Cardiac fibroblast (primary cell): ENCODE results near the gene RAD51AP2.
"Not testable (repeated sequence)": the region's sequence is repeated elsewhere in the genome, so short reads cannot be mapped to it uniquely, and the experiment has no call there.

Experiments used
- DNase-seq, 2 donors: peaks; one replicate each; pipeline versions ENCODE4 v3.0.0 to v3.0.0-alpha.2; 2010; ENCODE audit warnings: low read depth in 2 of 2
- H3K4me3 ChIP-seq, 2 donors: replicated peaks in 1 of 2; 1 replicate in 1 of 2; 2 replicates in 1 of 2; pipeline ENCODE4 v1.5.1; 2011; ENCODE audit warnings: low read depth in 2 of 2, low read length in 2 of 2, mild to moderate bottlenecking in 2 of 2, moderate library complexity in 1 of 2
- TF ChIP-seq, protein P1 (sequence below): IDR thresholded peaks from one replicate; pipeline ENCODE4 v1.5.1; 2011; ENCODE audit warnings: low read depth, mild to moderate bottlenecking, low read length, inconsistent platforms

The RAD51AP2 gene

DNA sequence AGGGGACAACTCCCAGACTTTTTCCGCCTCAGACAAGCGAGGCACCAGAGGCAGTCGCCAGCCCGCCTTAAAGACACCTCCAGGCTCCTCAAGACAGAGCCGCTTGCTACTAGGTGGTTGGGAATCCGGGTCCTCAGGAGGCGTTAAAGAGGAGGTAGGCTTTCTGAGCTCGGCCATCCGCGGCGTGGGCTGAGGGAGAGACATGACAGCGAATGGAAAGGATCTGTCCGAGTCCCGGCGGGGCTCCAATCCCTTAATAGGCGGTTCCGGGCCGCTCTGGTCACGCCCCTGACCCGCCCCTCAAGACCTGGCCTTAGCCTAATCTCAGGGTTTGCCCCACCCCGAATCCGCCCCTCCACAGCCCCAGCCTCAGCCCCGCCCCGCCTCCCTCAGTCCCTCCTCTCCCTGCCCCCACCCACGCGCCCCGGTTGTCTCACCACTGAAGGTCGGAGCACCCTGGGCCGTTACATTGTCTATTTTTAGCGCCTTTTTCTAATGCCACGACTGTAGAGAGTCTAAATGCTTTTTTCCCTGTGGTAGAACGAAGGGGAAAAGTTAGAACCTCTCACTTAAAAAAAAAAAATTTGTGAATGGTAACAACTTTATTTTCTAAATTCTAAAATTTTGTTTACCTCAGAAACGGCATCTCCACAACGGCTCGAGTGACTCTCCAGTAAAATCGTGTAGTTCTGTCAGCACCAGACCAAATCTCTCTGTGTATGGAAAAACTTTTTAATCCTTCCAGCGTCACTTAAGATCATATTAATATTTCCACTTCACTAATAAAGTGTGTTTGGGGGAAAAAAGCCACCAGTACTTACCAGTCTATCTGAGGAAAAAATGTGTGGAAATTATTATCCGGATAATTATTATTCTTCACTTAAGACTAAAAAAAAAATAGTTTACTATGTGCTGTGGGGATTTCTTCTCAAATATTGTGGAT lies at the start of gene RAD51AP2:
Gene RAD51AP2 (minus strand): TSS at position 229 of the 943 bp plus-strand sequence. CDS start 25 bp downstream, at position 204.
- DNase-seq = peak; percentile 74 to 85
- peak within 1 kb of the TSS; percentile 43 to 50 for H3K4me3 ChIP-seq
- TF ChIP-seq, protein P1, sequence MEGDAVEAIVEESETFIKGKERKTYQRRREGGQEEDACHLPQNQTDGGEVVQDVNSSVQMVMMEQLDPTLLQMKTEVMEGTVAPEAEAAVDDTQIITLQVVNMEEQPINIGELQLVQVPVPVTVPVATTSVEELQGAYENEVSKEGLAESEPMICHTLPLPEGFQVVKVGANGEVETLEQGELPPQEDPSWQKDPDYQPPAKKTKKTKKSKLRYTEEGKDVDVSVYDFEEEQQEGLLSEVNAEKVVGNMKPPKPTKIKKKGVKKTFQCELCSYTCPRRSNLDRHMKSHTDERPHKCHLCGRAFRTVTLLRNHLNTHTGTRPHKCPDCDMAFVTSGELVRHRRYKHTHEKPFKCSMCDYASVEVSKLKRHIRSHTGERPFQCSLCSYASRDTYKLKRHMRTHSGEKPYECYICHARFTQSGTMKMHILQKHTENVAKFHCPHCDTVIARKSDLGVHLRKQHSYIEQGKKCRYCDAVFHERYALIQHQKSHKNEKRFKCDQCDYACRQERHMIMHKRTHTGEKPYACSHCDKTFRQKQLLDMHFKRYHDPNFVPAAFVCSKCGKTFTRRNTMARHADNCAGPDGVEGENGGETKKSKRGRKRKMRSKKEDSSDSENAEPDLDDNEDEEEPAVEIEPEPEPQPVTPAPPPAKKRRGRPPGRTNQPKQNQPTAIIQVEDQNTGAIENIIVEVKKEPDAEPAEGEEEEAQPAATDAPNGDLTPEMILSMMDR = no peak

DNA sequence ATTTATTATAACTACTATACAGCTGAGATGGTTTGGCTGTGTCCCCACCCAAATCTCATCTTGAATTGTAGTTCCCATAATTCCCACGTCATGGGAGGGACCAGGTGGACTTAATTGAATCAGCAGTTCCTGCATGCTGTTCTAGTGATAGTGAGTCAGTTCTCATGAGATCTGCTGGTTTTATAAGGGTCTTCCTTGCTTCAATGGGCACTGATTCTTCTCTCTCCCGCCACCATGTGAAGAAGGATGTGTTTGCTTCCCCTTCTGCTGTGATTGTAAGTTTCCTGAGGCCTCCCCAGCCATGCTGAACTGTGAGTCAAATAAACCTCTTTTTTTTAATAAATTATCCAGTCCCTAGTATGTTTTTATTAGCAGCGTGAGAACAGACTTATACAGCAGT lies 47.5 kb upstream of the RAD51AP2 start:
- not testable (repeated sequence) for H3K4me3 ChIP-seq, DNase-seq

DNA sequence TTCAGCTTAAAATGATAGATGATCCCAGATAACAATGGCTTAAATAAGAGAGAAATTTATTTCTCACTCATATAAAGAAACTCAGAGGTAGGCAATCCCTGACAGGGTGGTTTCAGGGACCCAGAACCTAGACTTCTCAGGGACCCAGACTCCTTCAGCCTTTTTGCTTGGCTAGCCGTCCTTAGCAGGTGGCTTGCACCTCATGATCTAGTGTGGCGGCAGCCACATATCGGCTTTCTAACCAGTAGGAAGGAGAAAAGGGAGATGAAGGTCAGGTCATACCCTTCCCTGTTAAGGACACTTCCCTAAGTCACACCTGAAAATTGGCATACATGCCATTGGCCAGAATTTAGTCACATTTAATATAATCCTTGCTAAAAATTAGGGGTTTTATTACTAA lies 40.6 kb upstream of the RAD51AP2 start:
- H3K4me3 ChIP-seq = no peak overlapping the region
- no peak for DNase-seq
- TF ChIP-seq, protein P1 = no peak

DNA sequence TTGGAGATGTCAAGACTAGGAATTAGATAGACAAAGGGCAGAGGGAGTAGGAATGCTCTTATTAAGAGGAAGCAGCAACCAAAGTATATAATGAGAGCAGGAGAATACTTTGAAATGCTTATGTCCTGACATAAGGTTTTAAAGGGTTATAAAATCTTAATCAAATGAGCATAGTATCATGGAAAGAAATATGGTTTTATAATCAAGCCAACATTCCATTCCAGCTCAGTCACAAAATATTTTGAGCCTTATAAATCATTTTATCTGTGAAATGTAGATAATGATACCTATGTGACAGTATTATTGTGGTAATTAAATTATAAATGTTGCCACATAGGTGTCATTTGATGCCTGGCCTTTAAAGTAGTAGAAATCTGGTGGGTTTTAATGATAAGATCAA lies 39.8 kb upstream of the RAD51AP2 start:
- DNase-seq = no peak
- H3K4me3 ChIP-seq = no peak overlapping the region
- TF ChIP-seq, protein P1 = no peak

DNA sequence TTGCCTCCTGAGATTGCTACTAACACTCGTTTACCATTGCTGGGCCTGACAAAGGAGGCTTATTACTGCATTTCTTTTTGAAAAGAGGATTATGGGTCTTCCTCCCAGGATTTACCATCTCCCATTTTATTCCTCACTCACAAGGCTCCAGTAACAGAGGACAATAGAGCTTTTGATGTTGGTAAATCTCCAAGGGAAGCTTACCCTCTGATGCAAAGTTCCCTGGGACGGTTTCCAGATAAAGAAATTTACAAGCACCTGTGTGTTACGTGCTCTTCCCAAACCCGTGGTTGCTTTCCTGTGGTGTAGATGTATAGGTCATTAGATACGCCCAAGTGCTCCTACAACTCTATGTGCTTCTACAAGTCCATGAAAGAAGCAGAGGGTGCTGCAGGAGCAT lies 39.4 kb upstream of the RAD51AP2 start:
- DNase-seq = no peak
- no peak overlapping the region for H3K4me3 ChIP-seq
- TF ChIP-seq, protein P1 = no peak

DNA sequence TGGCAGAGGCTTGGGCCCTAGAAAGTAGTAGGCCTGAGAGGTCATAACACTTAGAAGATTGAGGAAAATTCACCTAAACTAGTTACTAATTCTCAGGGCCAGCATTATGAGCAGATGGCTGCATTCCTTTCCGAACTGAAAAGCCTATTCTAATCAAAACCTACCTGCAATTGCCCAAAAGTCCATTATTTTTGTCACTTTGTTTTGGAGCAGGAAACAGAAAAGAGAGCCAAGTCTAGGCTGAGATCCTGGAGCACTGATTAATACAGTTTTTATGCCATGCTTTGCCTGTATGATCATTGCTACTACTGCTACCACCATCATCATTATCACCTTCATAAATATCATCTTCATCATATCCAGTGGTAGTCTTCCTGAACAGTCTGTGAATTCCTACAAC lies 36.9 kb upstream of the RAD51AP2 start:
- H3K4me3 ChIP-seq = no peak overlapping the region
- TF ChIP-seq, protein P1 = no peak
- no peak for DNase-seq

DNA sequence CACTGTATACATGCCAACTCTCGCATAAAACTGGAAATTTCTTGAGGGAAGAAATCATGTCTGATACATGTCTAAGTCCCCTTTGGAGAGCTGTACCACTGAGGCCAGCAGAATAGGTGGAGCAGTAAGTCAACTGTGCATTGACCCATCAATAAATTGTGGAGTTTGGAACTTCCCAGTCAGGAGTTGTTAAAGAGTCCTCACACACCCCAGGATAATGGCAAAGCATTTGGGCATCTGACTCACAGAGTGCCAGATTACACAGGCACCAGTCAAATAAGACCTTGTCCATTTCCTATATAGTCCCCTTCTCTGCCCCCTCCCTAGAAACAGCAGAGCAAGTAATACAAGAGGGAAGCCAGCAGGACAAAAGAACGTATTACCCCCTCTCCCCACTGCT lies 32.7 kb upstream of the RAD51AP2 start:
- DNase-seq = no peak
- H3K4me3 ChIP-seq = no peak overlapping the region
- TF ChIP-seq, protein P1 = no peak
